ENCODE results near the gene ZNF521.

ZNF521 gene

DNA sequence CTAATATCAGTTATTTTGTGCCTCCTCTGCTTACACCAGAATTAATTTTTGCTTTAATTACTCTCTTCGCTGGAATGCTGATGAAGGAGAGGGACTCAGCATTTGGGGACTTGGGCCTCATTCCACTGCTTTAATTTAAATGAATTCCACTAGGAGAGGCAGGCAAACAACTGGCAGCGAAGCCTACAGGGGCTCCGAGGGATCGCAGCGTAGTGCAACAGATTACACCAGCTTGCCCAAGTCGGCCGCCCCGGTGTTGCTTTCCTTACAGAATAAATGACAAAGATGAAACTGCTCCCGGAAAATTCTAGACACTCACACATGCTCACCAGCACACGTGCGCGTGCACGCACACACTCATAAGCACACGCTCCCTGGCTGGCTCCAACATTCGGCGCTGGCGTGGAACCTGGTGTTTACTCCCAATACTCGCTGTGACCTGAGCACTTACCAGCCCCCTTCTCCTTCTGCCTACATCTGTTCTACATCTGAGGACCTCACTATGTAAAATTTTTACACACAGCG, 175.4 kb downstream of the ZNF521 start:
- Histone ChIP-seq H3K4me3 (ENCODE audit: low read depth in 1 of 2, low read length in 1 of 2) (no peak overlapping the region), H3K4me1 (ENCODE audit: control insufficient read depth in 1 of 2, insufficient read depth in 1 of 2, low read depth in 1 of 2, low read length in 1 of 2) (no peaks in the 10 kb centered on the region), H3K27ac (no peak overlapping the region), H3K9me3 (no peaks in the 10 kb centered on the region), H3K36me3 (no peaks in the 10 kb centered on the region), H3K27me3 (no peaks in the 10 kb centered on the region)
- TF ChIP-seq, protein P1, sequence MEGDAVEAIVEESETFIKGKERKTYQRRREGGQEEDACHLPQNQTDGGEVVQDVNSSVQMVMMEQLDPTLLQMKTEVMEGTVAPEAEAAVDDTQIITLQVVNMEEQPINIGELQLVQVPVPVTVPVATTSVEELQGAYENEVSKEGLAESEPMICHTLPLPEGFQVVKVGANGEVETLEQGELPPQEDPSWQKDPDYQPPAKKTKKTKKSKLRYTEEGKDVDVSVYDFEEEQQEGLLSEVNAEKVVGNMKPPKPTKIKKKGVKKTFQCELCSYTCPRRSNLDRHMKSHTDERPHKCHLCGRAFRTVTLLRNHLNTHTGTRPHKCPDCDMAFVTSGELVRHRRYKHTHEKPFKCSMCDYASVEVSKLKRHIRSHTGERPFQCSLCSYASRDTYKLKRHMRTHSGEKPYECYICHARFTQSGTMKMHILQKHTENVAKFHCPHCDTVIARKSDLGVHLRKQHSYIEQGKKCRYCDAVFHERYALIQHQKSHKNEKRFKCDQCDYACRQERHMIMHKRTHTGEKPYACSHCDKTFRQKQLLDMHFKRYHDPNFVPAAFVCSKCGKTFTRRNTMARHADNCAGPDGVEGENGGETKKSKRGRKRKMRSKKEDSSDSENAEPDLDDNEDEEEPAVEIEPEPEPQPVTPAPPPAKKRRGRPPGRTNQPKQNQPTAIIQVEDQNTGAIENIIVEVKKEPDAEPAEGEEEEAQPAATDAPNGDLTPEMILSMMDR (IDR thresholded peaks at IDR 0.05) = no peak

DNA sequence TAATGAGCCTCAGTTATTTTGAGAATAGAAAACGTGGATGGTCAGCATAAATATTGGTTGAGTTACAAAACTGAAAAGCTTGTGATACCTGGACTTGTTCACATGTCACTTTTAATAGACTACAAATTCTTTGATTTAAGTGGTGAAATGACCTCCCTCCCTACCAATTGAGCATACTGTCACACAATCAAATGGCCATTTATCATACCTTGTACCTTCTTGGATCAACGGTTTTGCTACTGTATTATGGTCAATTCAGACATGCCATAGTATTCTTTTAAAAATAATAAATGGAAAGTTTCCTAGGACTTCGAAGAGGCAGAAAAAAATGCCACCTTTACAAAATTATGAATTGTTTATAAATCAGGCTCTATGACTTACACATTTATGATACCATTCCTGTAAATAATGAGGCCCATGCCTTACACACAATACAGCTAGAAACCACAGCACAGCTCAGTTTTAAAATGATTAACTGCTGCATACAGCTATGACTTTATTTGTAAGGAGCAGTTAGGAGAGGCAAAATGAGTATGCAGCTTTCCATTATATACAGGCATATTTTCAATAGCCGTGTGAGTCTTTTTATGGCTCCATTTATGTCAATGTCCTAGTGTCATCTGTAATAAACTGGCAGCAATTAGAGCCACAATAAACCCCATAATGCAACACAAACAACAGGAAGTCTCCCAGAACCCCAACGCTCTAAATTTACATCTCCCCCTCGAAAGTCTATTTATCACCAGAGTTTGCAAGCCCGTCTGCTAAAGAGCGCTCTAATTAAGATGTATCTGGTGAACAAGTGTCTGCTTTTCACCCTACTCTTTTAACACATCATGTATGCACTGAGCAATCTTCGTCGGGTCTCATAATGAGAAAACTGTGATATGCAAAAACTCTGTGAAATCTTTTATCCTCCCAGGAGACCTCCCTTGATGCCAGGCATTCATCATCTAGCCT, 176.1 kb downstream of the ZNF521 start:
- Histone ChIP-seq H3K4me1 (ENCODE audit: control insufficient read depth in 1 of 2, insufficient read depth in 1 of 2, low read depth in 1 of 2, low read length in 1 of 2) (no peaks in the 10 kb centered on the region), H3K27me3 (no peaks in the 10 kb centered on the region), H3K4me3 (ENCODE audit: low read depth in 1 of 2, low read length in 1 of 2) (no peak overlapping the region), H3K36me3 (no peaks in the 10 kb centered on the region), H3K9me3 (no peaks in the 10 kb centered on the region), H3K27ac (no peak overlapping the region)
- TF ChIP-seq, protein P1 (IDR thresholded peaks at IDR 0.05) = no peak

DNA sequence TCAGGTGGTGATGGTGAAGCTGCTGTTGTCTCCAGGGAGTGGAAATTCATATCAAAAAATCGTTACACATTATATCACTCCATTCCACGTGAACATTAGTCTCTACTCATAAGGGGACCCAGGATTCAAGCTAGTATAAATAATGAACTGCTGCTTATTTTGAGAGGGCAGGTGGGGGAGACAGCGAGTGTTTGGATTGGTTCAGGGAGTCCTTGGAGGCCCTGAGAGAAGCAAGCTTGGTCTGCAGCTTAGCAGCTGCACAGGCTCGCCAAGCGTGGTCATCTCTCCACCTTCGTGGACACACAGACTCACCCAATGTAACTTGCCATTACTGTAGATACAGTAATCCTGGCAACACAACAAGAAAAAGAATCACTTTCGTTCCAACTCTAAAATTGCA, 177.6 kb downstream of the ZNF521 start:
- Histone ChIP-seq H3K36me3 (no peaks in the 10 kb centered on the region), H3K9me3 (no peaks in the 10 kb centered on the region), H3K27ac (no peak overlapping the region), H3K27me3 (no peaks in the 10 kb centered on the region), H3K4me3 (ENCODE audit: low read depth in 1 of 2, low read length in 1 of 2) (no peak overlapping the region), H3K4me1 (ENCODE audit: control insufficient read depth in 1 of 2, insufficient read depth in 1 of 2, low read depth in 1 of 2, low read length in 1 of 2) (no peaks in the 10 kb centered on the region)
- TF ChIP-seq, protein P1 (IDR thresholded peaks at IDR 0.05) = no peak

DNA sequence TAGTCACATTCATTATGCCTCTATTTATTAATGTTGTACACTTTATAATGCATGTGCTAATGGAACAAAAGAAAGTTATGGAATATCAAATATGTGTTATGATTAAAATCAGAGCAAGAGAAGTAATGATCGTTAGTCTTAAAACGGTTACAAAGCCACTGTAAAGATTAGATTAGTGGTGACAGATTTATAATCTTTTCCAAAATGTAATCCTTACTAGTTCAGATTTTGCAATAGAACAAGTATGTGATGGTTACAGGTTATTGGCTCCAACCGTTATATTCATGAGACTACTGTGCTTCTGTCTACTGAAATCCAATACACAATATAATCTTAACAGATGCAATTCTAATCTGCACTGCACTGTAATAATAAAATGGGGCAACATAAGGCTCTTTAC, 180.6 kb downstream of the ZNF521 start:
- TF ChIP-seq, protein P1 (IDR thresholded peaks at IDR 0.05) = no peak
- Histone ChIP-seq H3K27me3 (no peaks in the 10 kb centered on the region), H3K4me1 (ENCODE audit: control insufficient read depth in 1 of 2, insufficient read depth in 1 of 2, low read depth in 1 of 2, low read length in 1 of 2) (no peaks in the 10 kb centered on the region), H3K27ac (no peak overlapping the region), H3K36me3 (no peaks in the 10 kb centered on the region), H3K9me3 (no peaks in the 10 kb centered on the region), H3K4me3 (ENCODE audit: low read depth in 1 of 2, low read length in 1 of 2) (no peak overlapping the region)

DNA sequence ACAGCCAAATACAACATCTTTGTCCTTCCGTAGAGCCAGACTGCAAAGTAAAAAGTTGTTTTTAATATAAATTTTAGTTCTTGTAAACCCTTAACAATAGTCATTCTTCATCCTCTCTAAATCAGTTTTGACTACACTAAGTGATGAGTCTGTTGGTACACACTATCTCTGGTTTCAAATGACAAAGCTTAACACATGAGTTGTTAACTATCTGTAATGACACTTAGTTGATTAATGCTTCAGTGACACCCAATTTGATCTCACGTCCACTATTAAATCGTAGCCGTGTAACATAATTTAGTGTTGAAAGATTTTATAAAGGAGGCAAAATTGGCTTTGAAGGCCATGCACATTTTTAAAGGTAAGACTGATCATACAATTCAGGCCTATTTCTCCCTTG, 181.6 kb downstream of the ZNF521 start:
- Histone ChIP-seq H3K4me1 (ENCODE audit: control insufficient read depth in 1 of 2, insufficient read depth in 1 of 2, low read depth in 1 of 2, low read length in 1 of 2) (no peaks in the 10 kb centered on the region), H3K36me3 (no peaks in the 10 kb centered on the region), H3K27me3 (peaks cover 4% of the 10 kb centered on the region), H3K27ac (no peak overlapping the region), H3K4me3 (ENCODE audit: low read depth in 1 of 2, low read length in 1 of 2) (no peak overlapping the region), H3K9me3 (no peaks in the 10 kb centered on the region)
- TF ChIP-seq, protein P1 (IDR thresholded peaks at IDR 0.05) = no peak

All from neutrophil (primary cell).